ENCODE results near the gene NIFK. TPM values are rescaled to one million over a fixed set of nuclear protein-coding genes. Genes with fewer than 3 reads are reported as not detected.
A peak's percentile ranks its signal among the peaks of the same experiment; 100 is the strongest.
"Not testable (repeated sequence)": the region's sequence is repeated elsewhere in the genome, so short reads cannot be mapped to it uniquely, and the experiment has no call there.

Gene NIFK
- total RNA-seq, 2 donors from 2014 or later: 13.3 to 14.9 TPM

DNA sequence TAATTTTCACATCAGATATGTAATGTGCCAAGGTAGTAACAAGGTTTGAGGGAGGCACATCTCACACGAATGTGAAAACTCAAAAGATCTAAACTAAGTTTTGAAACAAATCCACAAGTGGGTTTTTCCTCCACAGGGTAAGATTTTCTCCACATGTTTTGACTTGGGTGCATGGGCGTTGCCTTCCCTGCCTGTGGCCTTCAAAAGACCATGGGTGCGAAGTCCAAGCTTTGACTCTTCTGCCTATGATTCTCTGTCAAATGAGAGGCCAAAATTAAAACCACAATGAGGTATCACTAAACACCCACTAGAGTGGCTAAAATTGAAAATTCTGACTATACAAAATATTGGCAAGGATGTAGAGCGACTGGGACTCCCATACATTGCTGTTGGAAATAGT, 30.7 kb downstream of the NIFK start:
- H3K4me1 ChIP-seq: no peaks in the 10 kb centered on the region
- H3K9me3 ChIP-seq: no peaks in the 10 kb centered on the region
- DNase-seq (ENCODE audit: low spot score): no peak
- no peaks in the 10 kb centered on the region for H3K27me3 ChIP-seq
- H3K4me3 ChIP-seq: no peak overlapping the region
- no peaks in the 10 kb centered on the region for H3K36me3 ChIP-seq
- H3K27ac ChIP-seq: no peak overlapping the region
- TF ChIP-seq, protein P1, sequence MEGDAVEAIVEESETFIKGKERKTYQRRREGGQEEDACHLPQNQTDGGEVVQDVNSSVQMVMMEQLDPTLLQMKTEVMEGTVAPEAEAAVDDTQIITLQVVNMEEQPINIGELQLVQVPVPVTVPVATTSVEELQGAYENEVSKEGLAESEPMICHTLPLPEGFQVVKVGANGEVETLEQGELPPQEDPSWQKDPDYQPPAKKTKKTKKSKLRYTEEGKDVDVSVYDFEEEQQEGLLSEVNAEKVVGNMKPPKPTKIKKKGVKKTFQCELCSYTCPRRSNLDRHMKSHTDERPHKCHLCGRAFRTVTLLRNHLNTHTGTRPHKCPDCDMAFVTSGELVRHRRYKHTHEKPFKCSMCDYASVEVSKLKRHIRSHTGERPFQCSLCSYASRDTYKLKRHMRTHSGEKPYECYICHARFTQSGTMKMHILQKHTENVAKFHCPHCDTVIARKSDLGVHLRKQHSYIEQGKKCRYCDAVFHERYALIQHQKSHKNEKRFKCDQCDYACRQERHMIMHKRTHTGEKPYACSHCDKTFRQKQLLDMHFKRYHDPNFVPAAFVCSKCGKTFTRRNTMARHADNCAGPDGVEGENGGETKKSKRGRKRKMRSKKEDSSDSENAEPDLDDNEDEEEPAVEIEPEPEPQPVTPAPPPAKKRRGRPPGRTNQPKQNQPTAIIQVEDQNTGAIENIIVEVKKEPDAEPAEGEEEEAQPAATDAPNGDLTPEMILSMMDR (IDR thresholded peaks at IDR 0.05): no peak

DNA sequence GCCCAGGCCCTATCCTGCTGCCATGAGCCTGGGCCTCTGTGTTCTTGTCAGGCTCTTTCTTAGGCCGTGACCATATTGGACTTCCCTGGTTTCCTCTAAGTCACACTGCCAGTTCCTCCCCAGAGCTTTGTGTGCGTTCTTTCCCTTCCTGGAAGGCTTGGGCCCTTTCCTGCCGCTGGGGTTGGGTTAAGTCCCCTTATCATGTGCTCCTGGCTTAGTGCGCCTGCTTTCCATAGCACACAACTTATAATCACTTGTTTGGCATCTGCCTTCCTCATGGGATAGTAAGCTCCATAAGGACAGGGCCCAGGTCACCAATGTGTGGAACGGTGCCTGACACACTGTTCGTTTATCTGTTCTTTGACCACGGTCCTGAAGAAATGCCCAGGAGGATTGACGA, 31.3 kb downstream of the NIFK start:
- no peaks in the 10 kb centered on the region for H3K9me3 ChIP-seq
- H3K36me3 ChIP-seq: no peaks in the 10 kb centered on the region
- H3K4me3 ChIP-seq: no peak overlapping the region
- no peak overlapping the region for H3K27ac ChIP-seq
- H3K27me3 ChIP-seq: no peaks in the 10 kb centered on the region
- DNase-seq (ENCODE audit: low spot score): no peak
- peaks cover 0 to 5% of the 10 kb centered on the region in 2 donors for H3K4me1 ChIP-seq
- TF ChIP-seq, protein P1 (IDR thresholded peaks at IDR 0.05): no peak

DNA sequence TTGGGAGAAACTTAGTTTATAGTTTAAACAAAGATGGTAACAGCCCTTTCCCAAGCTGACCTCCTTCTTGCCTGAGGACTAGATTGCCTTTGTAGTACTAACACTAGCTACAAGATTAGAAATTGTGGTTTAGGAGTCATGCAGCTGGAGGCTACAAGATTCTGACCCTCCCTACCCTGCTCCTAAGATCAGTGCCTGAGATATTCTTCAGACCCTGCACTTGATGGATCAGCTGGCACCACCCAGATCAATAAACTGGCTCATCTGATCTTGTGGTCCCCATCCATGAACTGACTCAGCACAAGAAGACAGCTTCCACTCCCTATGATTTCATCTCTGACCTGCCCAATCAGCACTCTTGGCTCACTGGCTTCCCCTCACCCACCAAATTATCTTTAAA, 34.9 kb downstream of the NIFK start:
- not testable (repeated sequence) for DNase-seq (ENCODE audit: low spot score); H3K27ac ChIP-seq; H3K27me3 ChIP-seq; H3K36me3 ChIP-seq; H3K9me3 ChIP-seq; H3K4me3 ChIP-seq
- H3K4me1 ChIP-seq: peaks cover 0 to 19% of the 10 kb centered on the region in 2 donors

DNA sequence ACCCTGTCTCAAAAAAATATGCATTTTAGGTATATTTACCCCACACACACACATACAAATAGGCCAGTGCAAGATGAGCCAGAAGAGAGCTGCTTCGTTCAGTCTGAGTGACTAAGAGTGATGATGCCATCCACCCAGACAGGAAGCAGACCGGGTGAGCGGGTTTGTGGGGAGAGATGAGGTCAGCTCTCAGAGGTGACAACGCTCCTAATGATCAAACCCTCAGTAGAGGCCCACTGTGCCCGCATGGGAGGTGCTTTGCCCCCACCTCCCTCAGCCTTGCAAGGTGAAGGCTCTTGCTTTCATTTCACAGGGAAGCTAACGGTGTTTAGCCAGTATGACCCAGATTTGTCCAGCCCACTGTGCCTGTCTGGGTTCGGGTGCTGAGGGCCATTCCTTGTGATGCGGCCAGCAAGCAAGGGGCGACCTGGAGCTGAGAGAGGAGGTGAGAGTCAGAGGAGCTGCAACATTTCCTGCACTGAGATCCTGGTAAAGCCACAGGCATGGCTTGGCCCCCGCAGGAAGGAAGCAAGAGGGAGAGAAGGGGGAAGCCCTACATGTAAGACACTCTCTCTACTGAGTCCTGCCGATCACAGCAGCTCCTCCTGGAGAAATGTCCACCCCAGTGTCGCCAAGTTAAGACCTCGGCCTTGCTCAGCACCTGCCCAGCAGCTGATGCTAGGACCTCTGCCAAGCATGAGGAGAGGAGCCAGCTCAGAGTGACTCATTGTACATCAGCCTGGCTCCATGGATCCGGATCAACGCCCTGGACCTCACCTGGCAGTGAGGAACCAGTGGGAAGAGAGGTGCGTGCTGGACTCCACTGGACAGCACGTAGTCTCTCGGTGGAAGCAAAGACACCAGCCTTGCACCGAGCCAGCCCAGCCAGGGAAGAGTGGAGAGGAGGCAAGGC, 37.0 kb downstream of the NIFK start:
- Histone ChIP-seq H3K4me1 (peaks cover 0 to 19% of the 10 kb centered on the region in 2 donors), H3K36me3 (no peaks in the 10 kb centered on the region), H3K27ac (peak overlapping the region; percentile 42 to 62), H3K4me3 (no peak overlapping the region), H3K27me3 (no peaks in the 10 kb centered on the region), H3K9me3 (no peaks in the 10 kb centered on the region)
- TF ChIP-seq, protein P1 (IDR thresholded peaks at IDR 0.05): no peak
- DNase-seq (ENCODE audit: low spot score): peak; percentile 63

DNA sequence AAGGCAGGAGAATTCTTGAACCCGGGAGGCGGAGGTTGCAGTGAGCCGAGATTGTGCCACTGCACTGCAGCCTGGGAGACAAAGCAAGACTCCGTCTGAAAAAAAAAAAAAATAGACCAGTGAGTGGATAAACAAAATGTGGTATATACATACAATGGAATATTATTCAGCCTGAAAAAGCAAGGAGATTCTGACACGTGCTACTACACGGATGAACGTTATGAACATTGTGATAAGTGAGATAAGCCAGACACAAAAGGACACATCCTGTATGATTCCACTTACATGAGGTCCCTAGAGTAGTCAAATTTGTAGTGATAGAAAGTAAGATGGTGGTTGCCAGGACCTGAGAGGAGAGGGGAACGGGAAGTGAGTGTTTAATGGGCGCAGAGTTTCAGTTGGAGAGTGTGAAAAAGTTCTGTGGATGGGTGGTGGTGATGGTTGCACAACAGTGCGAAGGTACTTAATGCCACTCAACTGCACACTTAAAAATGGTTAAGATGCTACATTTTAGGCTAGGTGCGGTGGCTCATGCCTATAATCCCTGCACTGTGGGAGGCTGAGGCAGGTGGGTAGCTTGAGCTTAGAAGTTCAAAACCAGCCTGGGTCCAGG, 38.3 kb downstream of the NIFK start:
- Histone ChIP-seq H3K9me3 (no peaks in the 10 kb centered on the region), H3K4me1 (peaks cover 0 to 19% of the 10 kb centered on the region in 2 donors), H3K27me3 (no peaks in the 10 kb centered on the region), H3K36me3 (no peaks in the 10 kb centered on the region), H3K27ac (no peak overlapping the region), H3K4me3 (no peak overlapping the region)
- DNase-seq (ENCODE audit: low spot score): no peak
- TF ChIP-seq, protein P1 (IDR thresholded peaks at IDR 0.05): no peak

DNA sequence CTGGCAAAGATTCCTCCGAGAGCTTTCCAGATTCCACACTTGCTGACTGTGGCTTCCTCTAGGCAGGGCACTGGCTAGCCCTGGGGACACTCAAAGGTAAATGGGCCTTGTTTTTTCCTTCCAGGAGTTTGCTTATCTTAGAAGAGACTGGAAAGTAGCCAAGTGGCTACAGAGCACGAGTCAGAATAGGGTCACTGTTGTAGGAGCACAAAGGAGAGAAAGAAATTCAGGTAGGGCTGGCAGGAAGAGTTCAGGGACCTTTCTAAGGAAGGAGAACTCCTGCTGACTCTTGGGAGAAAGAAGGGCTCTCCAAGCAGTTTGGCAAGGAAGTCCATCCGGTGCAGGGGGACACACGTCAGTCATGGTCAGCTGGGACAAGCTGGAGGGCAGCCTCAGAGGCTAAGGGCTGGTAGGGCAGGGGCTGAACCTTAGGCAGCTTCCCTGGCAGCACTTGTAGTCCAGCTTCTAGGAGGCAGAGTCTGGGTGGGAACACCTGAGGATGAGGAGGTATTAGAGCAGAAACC, 39.5 kb downstream of the NIFK start:
- no peak overlapping the region for H3K27ac ChIP-seq
- H3K4me1 ChIP-seq: peaks cover 0 to 19% of the 10 kb centered on the region in 2 donors

More for the DNA sequence above, 39.5 kb downstream of the NIFK start:
- H3K9me3 ChIP-seq: no peaks in the 10 kb centered on the region
- DNase-seq (ENCODE audit: low spot score): no peak
- no peaks in the 10 kb centered on the region for H3K27me3 ChIP-seq
- TF ChIP-seq, protein P1 (IDR thresholded peaks at IDR 0.05): no peak
- H3K4me3 ChIP-seq: no peak overlapping the region
- H3K36me3 ChIP-seq: no peaks in the 10 kb centered on the region

Data from right atrium auricular region (tissue), 2 donors.